DND-41 (cell line): ENCODE results near the gene GABBR1.

Experiments
- EZH2 ChIP-seq: IDR thresholded peaks from 3 replicates; pipeline ENCODE4 v1.6.1; 2012; ENCODE audit warnings: borderline replicate concordance, low read depth, mild to moderate bottlenecking, moderate library complexity, low read length, inconsistent platforms; ENCODE audit not compliant: severe bottlenecking
- TF ChIP-seq, protein P1 (sequence below): IDR thresholded peaks from 2 replicates; pipeline ENCODE4 v1.5.1; 2012; ENCODE audit warnings: borderline replicate concordance, low read length, moderate library complexity, mild to moderate bottlenecking; ENCODE audit not compliant: poor library complexity, severe bottlenecking; ENCODE audit errors: extremely low read depth

- TF ChIP-seq, protein P1, sequence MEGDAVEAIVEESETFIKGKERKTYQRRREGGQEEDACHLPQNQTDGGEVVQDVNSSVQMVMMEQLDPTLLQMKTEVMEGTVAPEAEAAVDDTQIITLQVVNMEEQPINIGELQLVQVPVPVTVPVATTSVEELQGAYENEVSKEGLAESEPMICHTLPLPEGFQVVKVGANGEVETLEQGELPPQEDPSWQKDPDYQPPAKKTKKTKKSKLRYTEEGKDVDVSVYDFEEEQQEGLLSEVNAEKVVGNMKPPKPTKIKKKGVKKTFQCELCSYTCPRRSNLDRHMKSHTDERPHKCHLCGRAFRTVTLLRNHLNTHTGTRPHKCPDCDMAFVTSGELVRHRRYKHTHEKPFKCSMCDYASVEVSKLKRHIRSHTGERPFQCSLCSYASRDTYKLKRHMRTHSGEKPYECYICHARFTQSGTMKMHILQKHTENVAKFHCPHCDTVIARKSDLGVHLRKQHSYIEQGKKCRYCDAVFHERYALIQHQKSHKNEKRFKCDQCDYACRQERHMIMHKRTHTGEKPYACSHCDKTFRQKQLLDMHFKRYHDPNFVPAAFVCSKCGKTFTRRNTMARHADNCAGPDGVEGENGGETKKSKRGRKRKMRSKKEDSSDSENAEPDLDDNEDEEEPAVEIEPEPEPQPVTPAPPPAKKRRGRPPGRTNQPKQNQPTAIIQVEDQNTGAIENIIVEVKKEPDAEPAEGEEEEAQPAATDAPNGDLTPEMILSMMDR: no peak
- TF ChIP-seq EZH2: no peak
Observed at GRCh38 chr6:29567991-29568390, 65.0 kb downstream of the GABBR1 start.
